Mesothelial cell of epicardium (in vitro differentiated cells): Measurements from ENCODE around the gene TSPAN32. TPM values are rescaled to one million over a fixed set of nuclear protein-coding genes. Genes with fewer than 3 reads are reported as not detected.

ENCODE experiments used
- DNase-seq, 2 experiments: peaks; one replicate each; pipeline ENCODE4 v3.0.0; 2021; ENCODE audit warnings: low spot score in 2 of 2; ENCODE audit not compliant: unreplicated experiment in 2 of 2
- H3K27ac Mint-ChIP-seq: 2 replicates; pipeline ENCODE4 v1.8.0; 2021; ENCODE audit warnings: mixed read lengths
- H3K27me3 Mint-ChIP-seq: 2 replicates; pipeline ENCODE4 v1.8.0; 2021; ENCODE audit warnings: low read depth, mixed read lengths
- H3K36me3 Mint-ChIP-seq: 2 replicates; pipeline ENCODE4 v1.8.0; 2021; ENCODE audit warnings: mixed read lengths
- H3K4me1 Mint-ChIP-seq: 2 replicates; pipeline ENCODE4 v1.8.0; 2021; ENCODE audit warnings: mixed read lengths
- H3K4me3 Mint-ChIP-seq: 2 replicates; pipeline ENCODE4 v1.8.0; 2021; ENCODE audit warnings: mild to moderate bottlenecking, moderate library complexity, mixed read lengths
- H3K9me3 Mint-ChIP-seq: 2 replicates; pipeline ENCODE4 v1.8.0; 2021; ENCODE audit warnings: mixed read lengths
- CTCF ChIP-seq: fragments of 200-600 bp; sonication (generic); IDR thresholded peaks from one replicate; pipeline ENCODE4 v1.5.0; 2021; ENCODE audit warnings: antibody characterized with exemption; ENCODE audit not compliant: unreplicated experiment
- total RNA-seq: library from RNA; stranded (reverse); gene quantifications from 3 replicates; pipeline ENCODE4 v1.2.1, GENCODE V29; 2021

Gene TSPAN32
- total RNA-seq, 1 donor from 2014 or later = 0.94 TPM

DNA sequence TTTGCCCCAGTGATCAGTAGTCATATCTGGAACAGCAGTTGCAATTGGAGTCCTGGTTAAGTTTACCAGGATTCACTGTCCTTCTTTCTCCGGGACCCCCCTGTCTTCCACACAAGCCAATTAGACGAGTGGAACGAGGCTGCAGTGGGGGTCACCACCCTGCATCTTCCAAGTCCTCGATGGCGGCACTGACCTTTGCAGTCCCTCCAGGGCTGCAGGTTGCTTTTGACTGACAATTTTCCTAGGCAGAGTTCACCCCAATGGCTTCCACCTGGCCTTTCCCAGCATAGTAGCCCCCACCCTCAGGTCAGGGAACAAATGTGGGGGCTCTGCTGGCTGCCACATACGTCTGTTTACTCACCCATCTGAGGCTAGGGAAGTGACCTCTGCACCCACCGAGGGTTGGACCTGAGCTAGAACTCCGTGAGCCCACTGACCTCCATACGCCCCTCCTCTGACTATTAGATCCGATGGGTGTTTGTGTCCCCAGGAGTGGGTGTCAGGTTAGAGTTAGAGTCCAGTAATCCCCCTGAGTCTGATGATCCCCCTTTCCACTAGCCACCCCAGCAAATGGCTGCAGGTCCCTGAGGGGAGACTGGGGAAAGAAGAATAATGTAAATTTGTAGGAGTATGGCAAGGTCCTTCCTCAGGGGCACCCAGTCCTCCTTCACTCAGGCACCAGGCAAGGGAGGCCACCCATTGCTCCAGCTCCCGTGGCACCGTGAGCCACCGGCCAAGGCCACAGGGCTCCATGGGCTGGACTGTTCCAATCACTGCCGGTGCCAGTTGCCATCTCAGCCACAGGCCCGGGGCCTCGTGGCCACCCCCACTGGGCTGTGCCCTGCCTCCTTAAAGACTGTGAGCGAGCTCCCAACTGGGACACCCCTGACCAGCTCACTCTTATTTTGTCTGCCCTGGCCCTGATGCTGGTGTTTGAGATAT lies 5.6 kb upstream of the TSPAN32 start:
- no peaks in the 10 kb centered on the region for H3K9me3 Mint-ChIP-seq
- no peak for TF ChIP-seq CTCF
- H3K36me3 Mint-ChIP-seq = no peaks in the 10 kb centered on the region
- H3K4me1 Mint-ChIP-seq = peaks cover 3% of the 10 kb centered on the region
- peaks cover 36% of the 10 kb centered on the region for H3K27me3 Mint-ChIP-seq
- DNase-seq = peak in 1 of 2 experiments; percentile 34
- H3K4me3 Mint-ChIP-seq = no peak overlapping the region
- H3K27ac Mint-ChIP-seq = no peak overlapping the region

GRCh38 chr11:2296913-2297622 lies 4.7 kb upstream of the TSPAN32 start:
- Mint-ChIP-seq H3K36me3 (no peaks in the 10 kb centered on the region), H3K4me3 (no peak overlapping the region), H3K27ac (no peak overlapping the region), H3K27me3 (peaks cover 36% of the 10 kb centered on the region), H3K4me1 (peaks cover 3% of the 10 kb centered on the region), H3K9me3 (no peaks in the 10 kb centered on the region)
- TF ChIP-seq CTCF = no peak
- peak in 1 of 2 experiments; percentile 28 for DNase-seq

DNA sequence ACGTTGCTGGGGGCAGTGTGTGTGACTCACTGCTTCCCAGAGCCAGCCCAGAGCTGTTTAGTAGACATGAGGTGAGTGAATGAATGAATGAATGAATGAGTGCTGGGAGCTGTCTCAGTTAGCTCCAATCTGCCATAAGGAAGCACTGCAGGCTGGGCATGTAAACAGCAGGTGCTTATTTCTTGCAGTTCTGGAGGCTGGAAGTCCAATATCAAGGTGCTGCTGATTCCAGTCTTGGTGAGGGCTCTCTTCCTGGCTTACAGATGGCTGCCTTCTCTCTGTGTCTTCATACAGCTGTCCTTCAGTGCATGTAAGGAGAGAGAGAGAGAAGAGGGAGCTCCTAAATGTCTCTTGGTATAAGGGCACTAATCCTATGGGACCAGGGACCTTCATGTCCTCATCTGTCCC lies 4.2 kb upstream of the TSPAN32 start:
- Mint-ChIP-seq H3K27ac (no peak overlapping the region), H3K9me3 (no peaks in the 10 kb centered on the region), H3K27me3 (peaks cover 32% of the 10 kb centered on the region), H3K4me1 (peaks cover 6% of the 10 kb centered on the region), H3K36me3 (no peaks in the 10 kb centered on the region), H3K4me3 (no peak overlapping the region)
- TF ChIP-seq CTCF = no peak
- DNase-seq = peak in 1 of 2 experiments; percentile 14

DNA sequence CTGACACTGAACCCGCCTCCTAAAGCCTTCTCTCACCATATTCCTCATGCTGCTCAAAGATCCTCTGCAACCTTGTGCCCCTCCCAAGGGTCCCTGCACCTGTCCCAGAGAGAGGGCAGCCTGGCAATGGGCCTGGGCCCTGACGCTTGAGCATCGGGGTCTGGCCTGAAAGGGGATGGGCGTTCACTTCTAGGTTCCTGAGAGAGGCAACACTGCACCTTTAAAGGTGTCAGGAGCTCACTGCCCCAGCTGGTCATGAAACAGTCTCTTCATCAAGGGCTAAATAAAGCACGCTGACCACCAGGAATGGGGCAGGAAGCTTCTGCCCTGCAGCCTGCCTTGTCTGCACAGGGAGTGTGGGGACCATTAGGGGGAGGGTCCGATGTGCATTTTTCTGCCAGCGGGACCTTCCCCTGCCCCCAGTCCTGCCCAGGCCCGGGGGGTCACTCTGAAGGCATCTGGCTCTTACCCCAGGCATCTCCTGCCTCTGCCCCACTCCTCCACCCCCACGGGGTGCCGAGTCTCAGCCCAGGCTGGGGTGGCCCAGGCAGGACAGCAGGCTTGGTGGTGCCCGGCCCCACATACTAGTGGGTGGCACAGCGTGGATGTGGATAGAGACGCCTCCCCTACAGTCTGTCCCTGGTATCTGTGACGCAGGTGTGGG lies 3.5 kb upstream of the TSPAN32 start:
- no peaks in the 10 kb centered on the region for H3K36me3 Mint-ChIP-seq
- peak in 1 of 2 experiments; percentile 36 for DNase-seq

More for the DNA sequence above, 3.5 kb upstream of the TSPAN32 start:
- TF ChIP-seq CTCF = no peak
- Mint-ChIP-seq H3K9me3 (no peaks in the 10 kb centered on the region), H3K4me1 (peaks cover 7% of the 10 kb centered on the region), H3K27me3 (peaks cover 27% of the 10 kb centered on the region), H3K27ac (no peak overlapping the region), H3K4me3 (no peak overlapping the region)
